GM18870 (cell line): Measurements from ENCODE around the gene LTO1.

Source experiments
- ATAC-seq: cut with Tn5 transposase; IDR thresholded peaks from one replicate; pipeline ENCODE4 v1.9.1; 2021; ENCODE audit warnings: moderate library complexity; ENCODE audit not compliant: unreplicated experiment

LTO1 gene

DNA sequence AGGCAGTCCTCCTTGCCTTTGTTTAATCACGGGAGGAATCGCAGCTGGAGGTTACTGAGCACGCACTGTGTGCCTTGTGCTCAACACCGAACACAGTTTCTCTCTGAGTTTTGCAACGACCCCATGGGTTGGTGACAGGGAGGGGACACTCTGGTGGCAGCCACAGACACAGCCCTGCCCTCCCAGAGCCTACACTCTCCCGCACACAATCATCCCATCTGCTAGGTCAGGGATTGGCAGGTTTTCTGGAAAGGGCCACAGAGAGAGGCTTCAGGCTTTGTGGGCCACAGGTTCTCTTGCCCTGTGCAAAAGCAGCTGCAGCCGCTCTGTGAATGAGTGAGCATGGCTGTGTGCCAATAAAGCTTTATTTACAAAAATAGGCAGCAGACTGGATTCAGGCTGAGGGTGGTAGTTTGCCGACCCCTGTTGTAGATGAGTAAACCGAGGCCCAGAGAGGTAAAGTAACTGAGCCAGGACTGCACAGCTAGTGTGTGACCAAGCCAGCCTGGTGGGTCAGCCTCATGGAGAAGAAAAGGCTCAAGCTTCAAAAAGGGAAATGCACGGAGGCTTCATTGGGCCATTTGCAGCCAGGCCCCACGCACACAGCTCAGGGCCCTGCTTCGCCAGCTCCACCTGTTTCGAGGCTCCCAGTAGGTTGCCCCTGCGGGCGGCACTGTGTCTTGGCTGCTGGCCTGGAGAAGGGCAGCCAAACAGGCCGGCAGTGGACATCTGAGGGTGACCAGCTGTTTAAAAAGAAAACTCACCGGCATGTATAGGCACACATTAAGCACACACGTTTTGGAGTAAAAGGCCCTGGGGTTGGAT, 16.3 kb downstream of the LTO1 start:
- ATAC-seq, result no peak

DNA sequence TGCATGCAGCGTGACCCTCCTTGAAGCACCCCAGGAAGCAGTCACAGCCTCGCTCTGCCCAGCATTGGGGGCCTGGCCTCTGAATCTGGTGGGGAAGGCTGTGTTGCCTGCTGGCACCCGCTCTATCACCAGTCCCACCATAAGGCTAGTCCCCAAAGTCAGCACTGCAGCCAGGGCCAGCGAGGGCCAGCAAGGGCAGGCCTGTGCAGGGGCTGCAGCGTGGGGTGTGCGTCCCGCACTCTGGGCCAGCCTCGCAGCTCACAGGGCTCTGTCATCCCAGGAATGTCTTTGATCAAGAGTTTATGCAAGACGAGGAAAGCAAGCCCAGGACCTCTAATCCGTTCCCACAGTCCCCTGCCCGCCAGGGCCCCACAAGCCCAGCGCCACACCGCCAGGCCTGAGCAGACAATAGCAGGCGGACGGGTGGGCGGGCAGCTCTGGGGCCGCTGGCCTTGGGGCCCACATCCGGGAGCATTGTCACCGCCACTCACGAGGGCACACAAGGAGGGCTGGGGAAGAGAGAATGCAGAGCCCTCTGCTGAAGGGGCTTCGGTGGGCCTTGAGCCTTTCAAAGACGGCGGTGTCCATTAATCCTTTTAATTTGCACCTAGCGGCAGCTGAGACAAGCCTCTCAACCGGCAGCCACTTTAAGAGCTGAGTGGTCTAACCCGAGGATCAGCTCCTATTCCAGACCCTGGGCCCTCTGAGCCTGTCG, 17.1 kb downstream of the LTO1 start:
- no peak for ATAC-seq

DNA sequence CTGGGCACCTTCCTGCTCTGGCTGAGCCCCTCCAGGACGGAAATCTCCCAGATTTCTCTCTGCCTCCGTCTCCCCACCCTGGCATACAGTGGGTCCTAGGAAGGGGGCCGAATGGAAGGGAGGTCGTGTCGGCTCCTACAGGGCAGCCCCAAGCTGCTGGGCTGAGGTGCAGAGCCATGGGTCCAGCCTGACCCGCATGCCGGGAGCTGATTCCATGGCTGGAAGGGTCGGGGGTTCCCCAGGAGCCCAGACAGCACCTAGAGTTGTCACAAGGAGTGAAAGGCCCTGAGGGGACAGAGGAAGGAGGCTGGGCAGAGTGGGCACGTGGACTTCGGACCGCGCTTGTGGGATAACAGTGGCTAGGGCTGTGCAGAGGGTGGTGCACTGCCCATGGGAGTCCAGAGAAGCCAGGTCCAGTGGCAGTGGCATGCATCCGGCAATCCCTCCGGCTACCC, 17.7 kb downstream of the LTO1 start:
- ATAC-seq, result no peak

DNA sequence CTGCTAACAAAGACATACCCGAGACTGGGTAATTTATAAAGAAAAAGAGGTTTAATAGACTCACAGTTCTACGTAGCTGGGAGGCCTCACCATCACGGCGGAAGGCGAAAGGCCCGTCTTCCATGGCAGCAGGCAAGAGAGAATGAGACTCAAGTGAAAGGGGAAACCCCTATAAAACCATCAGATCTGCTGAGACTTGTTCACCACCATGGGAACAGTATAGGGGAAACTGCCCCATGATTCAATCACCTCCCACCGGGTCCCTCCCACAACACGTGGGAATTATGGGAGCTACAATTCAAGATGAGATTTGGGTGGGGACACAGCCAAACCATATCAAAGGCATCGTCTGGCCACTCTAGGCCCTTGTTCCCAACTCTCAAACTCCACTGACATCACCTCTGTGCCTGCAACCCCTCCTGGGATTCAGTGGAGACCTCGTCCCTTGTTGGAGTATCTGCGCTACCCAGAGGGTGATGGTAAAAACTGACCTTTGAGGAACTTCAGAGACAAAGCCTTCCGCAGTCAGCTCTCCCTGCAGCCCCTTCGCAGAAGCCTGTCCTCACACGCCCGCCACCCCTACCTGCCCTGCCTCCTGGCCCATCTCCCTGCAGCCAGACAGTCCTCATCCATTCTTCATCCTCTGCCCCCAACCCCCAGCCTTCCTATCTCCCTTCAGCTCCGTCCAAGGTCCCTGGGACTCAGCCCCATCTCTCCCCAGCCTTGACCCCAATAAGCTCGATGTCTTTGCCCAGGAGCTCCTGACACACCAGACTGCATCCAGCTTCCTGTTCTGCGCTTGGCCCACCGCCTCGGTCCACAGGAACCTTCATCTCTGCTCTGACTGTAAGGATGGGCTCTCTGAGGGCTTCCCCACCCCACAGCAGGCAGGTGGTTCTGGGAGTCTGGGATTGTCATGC, 18.4 kb downstream of the LTO1 start:
- no peak for ATAC-seq

DNA sequence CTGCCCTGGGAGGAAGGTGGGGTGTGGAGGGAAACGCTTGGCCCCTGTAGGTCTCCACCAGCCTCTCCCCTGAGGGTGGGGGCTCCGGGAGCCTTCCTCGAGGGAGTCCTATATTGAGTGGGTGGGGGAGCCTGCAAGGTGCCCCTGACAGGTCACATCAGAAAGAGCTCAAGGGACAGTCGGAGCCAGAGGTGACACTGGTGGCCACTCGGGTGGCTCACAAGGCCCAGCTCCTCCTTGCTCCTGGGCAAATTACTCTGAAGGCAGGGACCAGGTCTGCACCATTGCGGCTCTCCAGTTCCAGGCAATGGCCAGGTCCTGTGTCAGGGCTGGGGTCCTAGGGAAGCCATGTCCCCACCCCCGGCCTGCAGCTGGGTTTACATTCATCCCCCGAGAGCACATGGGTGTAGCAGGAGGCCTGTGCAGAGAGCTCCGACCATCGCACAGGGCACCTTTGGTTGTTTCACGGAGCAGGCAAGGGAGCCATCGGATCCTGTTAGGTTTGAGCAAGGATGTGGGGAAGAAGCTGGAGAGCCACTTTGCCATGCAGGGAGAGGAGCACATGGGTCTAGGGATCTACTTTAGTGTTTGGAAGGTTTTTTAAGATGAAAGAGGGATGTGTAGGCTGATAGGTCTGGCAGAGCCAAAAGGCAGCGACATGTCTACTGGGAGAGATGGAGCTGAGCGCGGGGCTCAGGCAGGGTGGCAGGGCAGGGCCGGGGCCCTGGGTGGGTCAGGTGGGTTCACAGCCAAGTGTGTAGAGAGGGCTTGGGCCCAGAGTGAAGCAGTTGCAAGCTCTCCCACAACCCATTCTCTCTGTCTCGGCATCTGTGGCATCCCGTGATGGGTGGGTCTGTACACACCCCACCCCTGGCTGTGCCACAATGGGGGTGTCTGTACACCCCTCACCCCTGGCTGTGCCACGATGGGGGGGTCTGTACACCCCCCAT, 19.4 kb downstream of the LTO1 start:
- no peak for ATAC-seq

DNA sequence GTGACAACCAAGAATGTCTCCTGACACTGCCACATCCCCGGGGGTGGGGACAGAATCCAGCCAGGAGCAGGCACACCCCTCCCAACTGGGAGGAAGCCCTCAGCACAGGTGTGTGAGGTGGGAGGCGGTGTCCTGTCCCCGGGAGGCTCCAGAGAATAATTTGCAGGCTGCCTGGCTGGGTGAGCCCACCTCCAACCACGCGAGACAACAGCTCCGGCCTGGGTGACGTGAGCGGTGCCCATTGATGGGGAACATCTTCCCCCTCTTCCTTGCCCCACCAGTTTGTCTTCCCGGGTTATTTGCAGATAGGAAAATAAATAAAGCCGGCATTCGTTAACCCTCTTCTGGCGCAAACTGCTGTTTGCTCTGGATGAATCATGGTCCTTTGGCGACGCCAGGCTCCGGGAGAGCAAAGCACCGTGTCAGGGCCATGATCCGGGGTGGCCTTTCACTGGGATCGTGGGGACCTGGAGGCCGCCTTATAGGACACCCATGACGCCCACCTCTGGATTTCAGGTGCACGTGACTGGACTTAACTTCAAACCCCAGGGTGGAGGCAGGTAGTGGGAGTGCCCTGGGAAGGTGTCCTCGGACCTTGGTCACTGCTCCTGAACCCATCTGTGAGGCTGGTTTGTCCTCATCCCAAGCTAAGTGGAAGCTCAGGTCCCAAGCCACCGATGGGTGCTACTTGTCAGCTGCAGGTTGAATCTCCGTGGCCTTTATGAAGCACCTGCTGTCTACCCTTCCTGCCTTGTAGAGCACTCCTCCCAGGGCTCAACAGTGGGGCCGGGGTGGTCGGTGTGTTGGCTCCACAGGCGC, 20.3 kb downstream of the LTO1 start:
- no peak for ATAC-seq

DNA sequence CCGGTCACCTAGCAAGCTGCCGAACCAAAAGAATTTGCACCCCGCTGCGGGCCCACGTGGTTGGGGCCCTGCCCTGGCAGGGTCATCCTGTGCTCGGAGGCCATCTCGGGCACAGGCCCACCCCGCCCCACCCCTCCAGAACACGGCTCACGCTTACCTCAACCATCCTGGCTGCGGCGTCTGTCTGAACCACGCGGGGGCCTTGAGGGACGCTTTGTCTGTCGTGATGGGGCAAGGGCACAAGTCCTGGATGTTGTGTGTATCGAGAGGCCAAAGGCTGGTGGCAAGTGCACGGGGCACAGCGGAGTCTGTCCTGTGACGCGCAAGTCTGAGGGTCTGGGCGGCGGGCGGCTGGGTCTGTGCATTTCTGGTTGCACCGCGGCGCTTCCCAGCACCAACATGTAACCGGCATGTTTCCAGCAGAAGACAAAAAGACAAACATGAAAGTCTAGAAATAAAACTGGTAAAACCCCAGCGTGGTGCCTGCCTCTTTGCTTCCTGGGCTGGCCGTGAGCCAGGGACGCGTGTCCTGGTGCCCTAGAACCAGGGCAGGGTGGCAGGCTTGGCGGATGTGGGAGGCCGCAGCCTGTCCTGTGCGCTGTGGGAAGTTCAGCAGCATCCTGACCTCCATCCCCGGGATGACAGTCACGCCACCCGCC, 21.0 kb downstream of the LTO1 start:
- ATAC-seq, result no peak

DNA sequence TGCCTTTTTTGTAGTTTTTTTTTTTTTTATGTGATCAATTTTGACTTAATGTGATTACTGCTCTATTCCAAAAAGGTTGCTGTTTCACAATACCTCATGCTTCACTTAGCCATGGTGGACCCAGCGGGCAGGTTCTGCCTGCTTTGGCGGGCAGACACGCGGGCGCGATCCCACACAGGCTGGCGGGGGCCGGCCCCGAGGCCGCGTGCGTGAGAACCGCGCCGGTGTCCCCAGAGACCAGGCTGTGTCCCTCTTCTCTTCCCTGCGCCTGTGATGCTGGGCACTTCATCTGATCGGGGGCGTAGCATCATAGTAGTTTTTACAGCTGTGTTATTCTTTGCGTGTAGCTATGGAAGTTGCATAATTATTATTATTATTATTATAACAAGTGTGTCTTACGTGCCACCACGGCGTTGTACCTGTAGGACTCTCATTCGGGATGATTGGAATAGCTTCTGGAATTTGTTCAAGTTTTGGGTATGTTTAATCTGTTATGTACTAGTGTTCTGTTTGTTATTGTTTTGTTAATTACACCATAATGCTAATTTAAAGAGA, 21.7 kb downstream of the LTO1 start:
- ATAC-seq, result no peak

DNA sequence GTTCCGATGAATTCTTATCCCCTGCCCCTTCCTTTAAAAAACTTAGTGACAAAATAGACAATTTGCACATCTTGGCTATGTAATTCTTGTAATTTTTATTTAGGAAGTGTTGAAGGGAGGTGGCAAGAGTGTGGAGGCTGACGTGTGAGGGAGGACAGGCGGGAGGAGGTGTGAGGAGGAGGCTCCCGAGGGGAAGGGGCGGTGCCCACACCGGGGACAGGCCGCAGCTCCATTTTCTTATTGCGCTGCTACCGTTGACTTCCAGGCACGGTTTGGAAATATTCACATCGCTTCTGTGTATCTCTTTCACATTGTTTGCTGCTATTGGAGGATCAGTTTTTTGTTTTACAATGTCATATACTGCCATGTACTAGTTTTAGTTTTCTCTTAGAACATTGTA, 22.2 kb downstream of the LTO1 start:
- no peak for ATAC-seq

DNA sequence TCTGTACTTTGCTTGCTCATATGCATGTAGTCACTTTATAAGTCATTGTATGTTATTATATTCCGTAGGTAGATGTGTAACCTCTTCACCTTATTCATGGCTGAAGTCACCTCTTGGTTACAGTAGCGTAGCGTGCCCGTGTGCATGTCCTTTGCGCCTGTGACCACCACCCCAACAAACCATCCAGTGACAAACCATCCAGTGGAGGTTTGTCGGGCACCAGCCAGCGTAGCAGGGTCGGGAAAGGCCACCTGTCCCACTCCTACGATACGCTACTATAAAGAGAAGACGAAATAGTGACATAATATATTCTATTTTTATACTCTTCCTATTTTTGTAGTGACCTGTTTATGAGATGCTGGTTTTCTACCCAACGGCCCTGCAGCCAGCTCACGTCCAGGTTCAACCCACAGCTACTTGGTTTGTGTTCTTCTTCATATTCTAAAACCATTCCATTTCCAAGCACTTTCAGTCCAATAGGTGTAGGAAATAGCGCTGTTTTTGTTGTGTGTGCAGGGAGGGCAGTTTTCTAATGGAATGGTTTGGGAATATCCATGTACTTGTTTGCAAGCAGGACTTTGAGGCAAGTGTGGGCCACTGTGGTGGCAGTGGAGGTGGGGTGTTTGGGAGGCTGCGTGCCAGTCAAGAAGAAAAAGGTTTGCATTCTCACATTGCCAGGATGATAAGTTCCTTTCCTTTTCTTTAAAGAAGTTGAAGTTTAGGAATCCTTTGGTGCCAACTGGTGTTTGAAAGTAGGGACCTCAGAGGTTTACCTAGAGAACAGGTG, 23.1 kb downstream of the LTO1 start:
- ATAC-seq, result no peak

DNA sequence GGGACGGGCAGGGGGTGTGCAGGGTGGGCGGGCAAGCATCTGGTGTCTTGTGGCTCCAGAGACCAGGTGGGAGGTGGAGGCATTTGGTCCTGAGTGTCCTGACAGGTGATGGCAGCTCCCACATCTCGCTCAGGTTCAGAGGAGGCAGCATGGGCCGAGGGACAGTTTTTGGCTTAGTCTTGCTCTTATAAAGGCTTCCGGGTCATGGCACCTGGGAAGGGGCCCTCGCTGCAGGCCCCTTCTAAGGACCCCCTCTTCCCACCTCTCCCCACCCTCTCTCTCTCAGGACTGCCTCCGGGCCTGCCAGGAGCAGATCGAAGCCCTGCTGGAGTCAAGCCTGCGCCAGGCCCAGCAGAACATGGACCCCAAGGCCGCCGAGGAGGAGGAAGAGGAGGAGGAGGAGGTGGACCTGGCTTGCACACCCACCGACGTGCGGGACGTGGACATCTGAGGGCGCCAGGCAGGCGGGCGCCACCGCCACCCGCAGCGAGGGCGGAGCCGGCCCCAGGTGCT, 24.3 kb downstream of the LTO1 start:
- ATAC-seq, result no peak

DNA sequence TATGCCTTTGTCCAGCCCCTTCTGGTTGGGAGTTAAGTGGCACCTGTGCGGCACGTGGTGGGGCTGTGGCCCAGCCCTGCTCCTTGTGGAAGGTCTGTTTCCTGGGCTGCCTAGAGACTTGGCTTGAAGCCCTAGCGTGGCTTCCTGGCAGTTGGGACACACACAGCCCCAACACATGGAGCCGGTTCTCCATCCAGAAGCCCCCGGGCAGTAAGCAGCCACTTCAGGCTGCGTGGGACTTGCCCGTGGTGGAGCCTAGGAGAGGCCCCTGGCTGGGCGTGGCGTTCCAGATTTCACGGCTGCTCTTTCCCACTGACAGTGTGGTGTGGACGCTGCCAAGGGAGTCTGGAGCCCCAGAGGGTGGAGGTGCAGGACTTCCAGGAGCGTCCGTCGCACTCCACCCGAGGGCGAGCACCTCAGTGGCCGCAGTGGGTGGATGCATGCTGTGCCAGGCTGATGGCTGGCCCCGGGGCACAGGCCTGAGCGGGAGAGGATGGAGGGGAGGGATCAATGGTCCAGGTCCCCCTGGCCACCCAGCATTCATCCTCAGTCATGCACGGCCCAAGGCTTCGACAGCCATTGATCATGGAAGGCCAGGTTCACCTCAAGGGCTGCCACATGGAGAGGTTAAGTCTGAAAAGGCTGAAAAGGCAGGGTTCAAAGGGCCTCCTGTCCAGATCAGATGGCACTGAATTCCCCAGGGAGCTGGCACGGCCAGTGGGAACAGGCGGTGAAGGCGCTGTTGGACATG, 24.9 kb downstream of the LTO1 start:
- no peak for ATAC-seq

DNA sequence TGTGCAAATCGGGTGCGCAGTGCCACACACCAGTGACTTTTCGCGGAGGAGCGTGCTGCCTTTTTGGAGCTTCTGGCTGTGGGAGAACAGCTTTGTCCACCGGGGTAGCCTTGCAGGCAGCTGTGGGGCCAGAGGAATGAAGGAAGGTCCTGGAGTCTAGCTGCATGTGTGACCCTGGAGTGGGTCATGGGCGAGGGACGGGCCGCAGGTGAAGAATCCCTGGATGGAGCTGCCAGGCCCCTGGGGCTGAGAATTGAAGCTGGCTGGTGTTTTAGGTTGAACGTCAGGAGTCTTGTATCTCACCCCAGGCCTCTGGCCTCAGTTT, 25.6 kb downstream of the LTO1 start:
- no peak for ATAC-seq

DNA sequence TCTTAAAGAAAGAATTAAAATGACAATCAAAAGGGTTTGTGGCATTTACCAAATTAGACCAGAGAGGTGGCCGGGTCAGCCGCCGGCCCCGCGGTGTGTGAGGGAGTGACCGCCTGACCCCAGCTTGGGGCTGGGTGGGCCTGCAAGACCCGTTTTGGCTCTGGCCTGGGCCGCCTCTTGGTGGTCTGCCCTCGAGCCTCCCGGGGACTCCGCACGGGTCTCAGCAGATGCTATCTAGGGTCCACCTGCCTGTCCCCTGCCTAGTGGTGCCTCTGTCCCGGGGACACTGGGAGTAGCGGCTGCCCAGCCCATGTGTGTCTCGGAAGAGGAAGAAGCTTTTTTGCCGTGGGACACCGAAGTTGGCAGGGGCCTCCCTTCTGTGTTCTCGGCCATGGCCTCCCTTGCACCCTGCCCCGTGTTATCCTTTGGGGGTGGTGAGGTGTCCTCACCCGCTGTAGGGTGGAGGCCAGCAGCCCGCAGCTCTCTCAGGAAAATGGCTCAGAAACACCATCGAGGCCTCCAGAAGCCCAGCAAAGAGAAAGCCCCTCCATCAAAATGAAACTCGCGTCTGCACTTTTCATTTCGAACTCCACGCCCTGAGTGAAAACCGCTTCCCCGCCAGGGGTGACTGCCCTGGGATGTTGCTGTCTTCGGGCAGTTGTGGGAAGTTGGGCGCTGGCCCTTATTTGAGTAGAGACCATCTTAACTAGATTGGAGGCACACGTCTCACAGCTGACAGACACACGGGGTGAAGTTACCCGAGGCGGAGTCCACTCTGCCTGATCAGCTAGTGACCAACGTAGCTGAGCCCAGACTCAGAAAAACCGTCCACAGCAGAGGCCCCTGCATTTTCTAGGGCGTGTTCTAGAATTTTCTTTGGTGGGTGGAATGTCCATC, 26.2 kb downstream of the LTO1 start:
- ATAC-seq, result no peak

DNA sequence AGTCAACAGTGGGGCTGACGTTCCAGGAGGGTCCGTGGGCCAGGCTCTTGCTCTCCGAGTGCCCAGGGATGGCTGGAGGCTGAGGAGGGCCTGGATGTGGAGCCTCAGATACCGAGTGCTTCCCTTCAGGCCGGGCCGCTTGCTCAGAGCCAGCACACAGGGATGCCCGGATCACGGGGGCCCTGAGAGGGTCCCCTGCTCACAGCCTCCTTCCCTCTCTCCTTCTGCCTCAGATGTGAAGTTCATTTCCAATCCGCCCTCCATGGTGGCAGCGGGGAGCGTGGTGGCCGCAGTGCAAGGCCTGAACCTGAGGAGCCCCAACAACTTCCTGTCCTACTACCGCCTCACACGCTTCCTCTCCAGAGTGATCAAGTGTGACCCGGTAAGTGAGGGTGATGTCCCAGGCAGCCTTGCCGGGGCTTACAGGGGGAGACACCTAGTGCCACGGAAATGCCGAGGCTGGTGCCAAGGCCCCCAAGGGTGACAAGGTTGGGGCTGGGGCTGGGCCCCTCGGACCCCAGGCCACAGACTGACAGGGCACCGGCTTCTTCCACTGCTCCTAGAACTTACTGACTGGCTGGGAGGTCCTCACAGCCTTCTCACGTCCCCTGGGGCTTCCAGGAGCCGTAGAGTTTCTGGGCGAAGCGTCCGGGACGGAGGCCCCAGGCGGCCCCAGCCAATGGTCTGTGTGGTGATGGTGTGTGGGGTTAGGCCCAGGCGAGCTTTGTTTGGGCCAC, 27.2 kb downstream of the LTO1 start:
- ATAC-seq, result no peak
